ENCODE measurements around the gene IMMP2L. TPM values are rescaled to one million over a fixed set of nuclear protein-coding genes. Genes with fewer than 3 reads are reported as not detected.

IMMP2L gene
- total and polyA plus RNA-seq, 2 of the 8 experiments (the other 6 are each of a cell fraction or from before 2014, with no cell fraction given): 2.3 to 10.1 TPM

DNA sequence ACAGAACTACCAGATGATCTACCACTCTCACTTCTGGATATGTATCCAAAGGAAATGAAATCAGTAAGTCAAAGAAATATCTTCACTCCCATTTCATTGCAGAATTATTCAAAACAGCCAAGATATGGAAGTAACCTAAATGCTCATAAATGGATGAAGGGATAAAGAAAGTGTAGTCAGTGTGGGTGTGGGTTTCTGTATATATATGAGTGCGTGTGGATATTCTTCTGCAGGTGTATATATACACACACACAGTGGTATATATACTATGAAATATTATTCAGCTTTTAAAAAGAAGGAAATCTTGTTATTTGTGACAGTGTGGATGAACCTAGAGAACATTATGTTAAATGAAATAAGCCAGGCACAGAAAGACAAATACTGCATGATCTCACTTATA is 48.7 kb downstream of the IMMP2L start (continued):
- TF ChIP-seq, protein P1, sequence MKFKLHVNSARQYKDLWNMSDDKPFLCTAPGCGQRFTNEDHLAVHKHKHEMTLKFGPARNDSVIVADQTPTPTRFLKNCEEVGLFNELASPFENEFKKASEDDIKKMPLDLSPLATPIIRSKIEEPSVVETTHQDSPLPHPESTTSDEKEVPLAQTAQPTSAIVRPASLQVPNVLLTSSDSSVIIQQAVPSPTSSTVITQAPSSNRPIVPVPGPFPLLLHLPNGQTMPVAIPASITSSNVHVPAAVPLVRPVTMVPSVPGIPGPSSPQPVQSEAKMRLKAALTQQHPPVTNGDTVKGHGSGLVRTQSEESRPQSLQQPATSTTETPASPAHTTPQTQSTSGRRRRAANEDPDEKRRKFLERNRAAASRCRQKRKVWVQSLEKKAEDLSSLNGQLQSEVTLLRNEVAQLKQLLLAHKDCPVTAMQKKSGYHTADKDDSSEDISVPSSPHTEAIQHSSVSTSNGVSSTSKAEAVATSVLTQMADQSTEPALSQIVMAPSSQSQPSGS (IDR thresholded peaks at IDR 0.05; ENCODE audit: low read length): no peak
- TF ChIP-seq TBP (IDR thresholded peaks at IDR 0.05; ENCODE audit: low read depth, low read length) (no peak), NRF1 (IDR thresholded peaks at IDR 0.05; ENCODE audit: low read depth, low read length) (no peak), KDM4A (IDR thresholded peaks at IDR 0.05; ENCODE audit: low read depth, low read length, severe bottlenecking) (no peak), PHF8 (conservative IDR thresholded peaks at IDR 0.05; ENCODE audit: low read depth, low read length) (no peak)

Data from H1 (cell line).